Measurements from ENCODE around the gene ACTL8. TPM values are rescaled to one million over a fixed set of nuclear protein-coding genes. Genes with fewer than 3 reads are reported as not detected.
"Not testable (repeated sequence)": the region's sequence is repeated elsewhere in the genome, so short reads cannot be mapped to it uniquely, and the experiment has no call there.

The ACTL8 gene
- polyA plus RNA-seq, 3 donors: not detected

DNA sequence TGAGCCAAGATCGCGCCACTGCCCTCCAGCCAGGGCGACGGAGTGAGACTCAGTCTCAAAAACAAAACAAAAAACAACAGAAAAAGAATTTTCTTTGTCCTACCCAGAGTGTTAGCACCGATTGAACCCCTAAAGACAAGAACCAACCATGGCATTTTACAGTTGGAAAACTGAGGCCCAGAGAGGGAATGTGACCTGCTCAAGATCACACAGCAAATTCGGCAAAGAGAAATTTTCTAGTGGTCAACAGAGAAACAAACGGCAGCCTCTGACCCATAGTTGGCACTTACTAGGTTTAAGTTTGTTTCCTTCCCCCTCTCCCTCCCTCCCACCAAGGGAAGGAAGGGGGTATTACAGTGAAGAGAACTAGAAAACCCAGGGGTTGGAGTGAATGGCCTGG lies 20.5 kb upstream of the ACTL8 start:
- no peak for DNase-seq (ENCODE audit: low read depth in 3 of 3, low spot score in 2 of 3)

DNA sequence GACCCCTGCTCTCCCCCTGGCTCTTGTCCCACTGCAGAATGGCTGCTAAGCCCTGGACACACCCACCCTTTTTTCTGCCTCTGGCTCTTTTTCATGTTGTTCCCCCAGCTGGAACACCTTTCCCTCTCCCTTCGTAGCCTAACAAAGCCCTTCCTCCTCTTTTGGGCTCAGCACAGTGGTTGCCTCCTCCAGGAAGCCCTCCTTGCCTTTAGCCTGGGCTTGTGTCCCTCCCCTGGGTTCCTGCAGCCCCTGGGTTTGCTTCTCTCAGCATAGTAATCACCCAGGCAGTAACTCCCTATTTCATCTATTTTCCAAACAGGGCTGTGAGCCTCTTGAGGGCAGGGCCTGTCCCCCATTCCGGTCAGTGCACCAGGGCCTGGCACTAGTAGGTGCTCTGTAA lies 19.8 kb upstream of the ACTL8 start:
- no peak for DNase-seq (ENCODE audit: low read depth in 3 of 3, low spot score in 2 of 3)

GRCh38 chr1:17735793-17736192 lies 19.3 kb upstream of the ACTL8 start:
- DNase-seq (ENCODE audit: low read depth in 3 of 3, low spot score in 2 of 3): no peak

GRCh38 chr1:17736625-17737024 lies 18.5 kb upstream of the ACTL8 start:
- no peak for DNase-seq (ENCODE audit: low read depth in 3 of 3, low spot score in 2 of 3)

DNA sequence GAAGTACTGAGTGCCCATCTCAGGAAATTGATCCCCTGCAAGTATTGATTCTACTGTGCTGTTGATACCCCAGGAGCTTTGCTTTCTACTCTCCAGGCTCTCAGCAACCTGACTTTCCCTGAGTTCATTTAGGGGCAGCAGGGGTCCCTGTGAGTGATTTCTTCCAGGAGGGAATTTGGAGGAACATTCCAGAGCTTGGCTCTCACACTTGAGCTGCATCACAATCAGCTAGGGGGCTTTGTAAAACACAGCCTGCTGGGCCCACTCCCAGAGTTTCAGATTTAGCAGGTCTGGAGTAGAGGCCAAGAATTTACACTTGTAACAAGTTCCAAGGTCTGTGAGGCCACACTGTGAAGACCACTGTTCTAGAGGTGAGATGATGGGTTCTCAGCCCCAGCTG lies 16.1 kb upstream of the ACTL8 start:
- DNase-seq (ENCODE audit: low read depth in 3 of 3, low spot score in 2 of 3): no peak

GRCh38 chr1:17741052-17741451 lies 14.1 kb upstream of the ACTL8 start:
- DNase-seq (ENCODE audit: low read depth in 3 of 3, low spot score in 2 of 3): no peak

DNA sequence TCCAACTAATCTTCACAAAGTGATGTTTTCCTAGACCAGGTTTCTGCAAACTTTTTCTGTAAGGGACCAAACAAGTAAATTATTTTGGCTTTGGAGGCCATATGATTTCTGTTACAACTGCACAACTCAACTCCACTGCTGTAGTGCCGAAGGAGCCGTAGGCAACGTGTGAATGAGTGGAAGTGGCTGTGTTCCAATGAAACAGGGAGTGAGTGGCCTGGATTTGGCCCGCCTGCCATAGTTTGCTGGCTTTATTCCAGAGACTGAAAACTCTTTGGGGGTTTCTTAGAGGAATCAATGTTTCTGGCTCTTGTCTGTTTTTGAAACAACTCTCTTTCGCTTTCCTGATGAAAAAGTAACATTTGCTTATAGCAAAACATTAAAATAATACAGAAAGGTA lies 12.6 kb upstream of the ACTL8 start:
- DNase-seq (ENCODE audit: low read depth in 3 of 3, low spot score in 2 of 3): no peak

GRCh38 chr1:17743008-17743647 lies 12.0 kb upstream of the ACTL8 start:
- no peak for DNase-seq (ENCODE audit: low read depth in 3 of 3, low spot score in 2 of 3)

GRCh38 chr1:17743925-17744324 lies 11.2 kb upstream of the ACTL8 start:
- DNase-seq (ENCODE audit: low read depth in 3 of 3, low spot score in 2 of 3): no peak

DNA sequence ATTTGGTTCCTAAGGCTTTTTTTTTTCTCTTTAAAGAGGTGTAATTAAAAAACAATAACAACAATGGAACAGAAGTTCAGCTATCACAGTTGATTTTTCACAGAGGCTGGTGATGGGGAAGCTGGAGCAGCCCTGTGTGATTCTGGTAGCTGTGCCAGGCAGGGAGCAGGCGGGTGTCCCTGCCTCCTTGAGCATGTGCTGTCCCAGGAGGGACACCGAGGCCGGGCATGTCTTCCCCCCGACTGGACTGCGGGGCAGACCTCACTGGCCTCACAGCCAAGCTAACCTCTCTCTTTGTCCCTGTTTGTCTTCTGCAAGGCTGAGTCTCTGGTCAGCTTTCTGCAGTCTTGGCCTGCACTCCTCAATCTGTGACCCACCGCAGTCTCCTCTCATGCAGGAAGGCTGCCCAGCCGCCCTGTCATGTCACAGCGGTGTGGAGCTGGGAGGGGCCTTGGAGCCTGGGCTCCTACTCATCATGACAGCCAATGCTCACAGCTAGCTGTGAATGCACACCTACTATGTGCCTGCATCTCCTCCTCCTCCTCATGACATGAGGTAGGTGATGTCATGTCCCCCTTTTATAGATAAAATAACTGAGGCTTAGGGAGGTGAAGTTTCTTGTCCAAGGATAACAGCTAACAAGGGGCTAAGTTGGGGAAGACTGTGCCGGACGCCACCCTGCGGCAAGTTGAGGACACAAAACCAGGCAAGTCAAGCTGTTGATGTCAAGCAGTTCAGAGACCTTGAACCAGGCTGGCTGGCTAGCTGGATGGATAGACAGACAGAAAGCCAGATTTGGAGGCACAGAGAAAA lies 10.3 kb upstream of the ACTL8 start:
- DNase-seq (ENCODE audit: low read depth in 3 of 3, low spot score in 2 of 3): no peak

DNA sequence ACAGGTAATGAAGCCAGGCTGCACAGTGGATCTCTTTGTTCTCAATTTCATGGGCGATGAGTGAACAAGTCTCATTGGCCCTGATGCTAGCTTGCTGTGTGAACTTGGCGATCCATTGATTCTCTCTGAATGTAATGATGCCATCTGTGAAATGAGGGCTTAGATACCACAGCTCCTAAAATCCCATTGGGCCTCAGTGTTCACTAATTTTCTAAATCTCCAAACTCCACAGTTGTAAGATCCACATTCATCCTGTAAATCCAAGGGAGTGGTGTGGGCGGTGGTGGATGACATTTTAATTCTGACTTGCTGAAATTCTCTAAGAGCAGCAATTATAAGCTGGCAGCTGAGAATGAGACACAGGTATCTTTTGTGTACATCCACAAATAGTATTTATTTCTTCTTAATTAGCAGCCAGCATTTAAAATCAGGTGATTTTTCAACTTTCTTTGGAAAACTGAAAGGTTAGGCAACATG lies 9.6 kb upstream of the ACTL8 start:
- DNase-seq (ENCODE audit: low read depth in 3 of 3, low spot score in 2 of 3): no peak

DNA sequence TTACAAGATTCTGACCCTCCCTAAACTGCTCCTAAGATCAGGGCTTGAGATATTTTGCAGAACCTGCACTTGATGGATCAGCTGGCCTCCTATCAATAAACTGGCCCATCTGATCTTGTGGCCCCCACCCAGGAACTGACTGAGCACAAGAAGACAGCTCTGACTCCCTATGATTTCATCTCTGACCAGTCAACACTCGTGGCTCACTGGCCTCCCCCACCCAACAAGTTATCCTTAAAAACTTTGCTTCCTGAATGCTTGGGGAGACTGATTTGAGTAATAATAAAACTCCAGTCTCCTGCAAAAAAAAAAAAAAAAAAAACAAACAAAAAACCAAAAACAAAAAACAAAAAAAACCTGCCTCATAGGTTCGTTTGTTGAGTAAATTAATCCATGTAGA lies 8.9 kb upstream of the ACTL8 start:
- not testable (repeated sequence) for DNase-seq (ENCODE audit: low read depth in 3 of 3, low spot score in 2 of 3)

- no peak for DNase-seq (ENCODE audit: low read depth in 3 of 3, low spot score in 2 of 3)
Observed at GRCh38 chr1:17746920-17747319, 8.2 kb upstream of the ACTL8 start.

DNA sequence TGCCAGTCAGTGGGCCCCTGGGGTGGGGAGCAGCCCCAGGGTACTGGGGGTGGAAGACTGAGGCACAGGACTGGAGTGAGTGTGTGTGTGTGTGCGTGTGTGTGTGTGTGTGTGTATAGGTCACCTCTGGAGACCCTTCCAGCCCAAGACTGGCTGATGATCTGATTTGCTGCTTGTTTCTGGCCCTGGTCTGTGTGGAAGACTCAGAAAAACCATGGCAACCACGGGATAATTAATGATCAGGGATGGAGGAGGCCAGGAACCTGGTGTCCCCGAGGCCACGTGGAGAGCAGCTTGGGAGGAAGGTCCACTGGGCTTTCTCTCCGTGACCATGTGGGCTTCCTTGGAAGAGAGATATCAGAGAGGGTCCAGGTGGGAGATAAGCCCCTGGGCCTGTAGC lies 4.8 kb upstream of the ACTL8 start:
- no peak for DNase-seq (ENCODE audit: low read depth in 3 of 3, low spot score in 2 of 3)

DNA sequence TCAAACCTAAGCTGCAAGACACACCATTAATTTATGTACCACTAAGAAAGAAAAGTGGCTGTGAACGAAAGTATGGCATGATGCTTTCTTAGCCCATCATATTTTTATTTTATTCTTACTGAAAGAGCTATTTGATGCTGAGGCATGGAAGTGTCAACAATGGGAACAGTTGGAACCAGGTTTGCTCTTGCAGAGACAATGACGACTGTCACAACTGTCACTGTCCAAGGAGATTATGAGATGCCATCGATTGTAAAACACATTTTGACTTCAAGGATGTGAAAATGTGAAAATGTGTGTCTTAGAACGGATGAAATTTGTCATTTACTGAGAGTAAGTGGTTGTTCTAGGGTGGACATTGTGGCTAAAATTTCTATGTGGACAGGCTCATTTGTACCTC lies 2.8 kb upstream of the ACTL8 start:
- DNase-seq (ENCODE audit: low read depth in 3 of 3, low spot score in 2 of 3): no peak

DNA sequence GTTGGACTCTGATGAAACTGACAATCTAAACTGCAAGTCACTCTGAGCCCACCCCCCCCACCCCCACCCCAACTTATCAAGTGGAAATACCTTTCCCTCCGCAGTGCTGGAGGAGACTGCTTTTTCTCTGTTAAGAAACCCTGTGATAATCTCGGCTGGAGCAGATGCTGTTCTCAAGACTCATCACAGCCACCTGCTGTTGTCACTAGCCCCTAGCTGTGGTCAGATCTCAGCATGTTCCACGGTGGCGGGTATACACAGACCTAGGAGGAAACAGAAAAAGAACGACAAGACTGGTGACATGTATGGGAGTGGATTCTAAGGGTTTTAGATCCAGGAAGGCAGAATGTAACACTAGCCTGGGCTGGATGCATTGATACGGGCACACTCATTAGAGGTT lies 2.3 kb downstream of the ACTL8 start:
- DNase-seq (ENCODE audit: low read depth in 3 of 3, low spot score in 2 of 3): no peak

DNA sequence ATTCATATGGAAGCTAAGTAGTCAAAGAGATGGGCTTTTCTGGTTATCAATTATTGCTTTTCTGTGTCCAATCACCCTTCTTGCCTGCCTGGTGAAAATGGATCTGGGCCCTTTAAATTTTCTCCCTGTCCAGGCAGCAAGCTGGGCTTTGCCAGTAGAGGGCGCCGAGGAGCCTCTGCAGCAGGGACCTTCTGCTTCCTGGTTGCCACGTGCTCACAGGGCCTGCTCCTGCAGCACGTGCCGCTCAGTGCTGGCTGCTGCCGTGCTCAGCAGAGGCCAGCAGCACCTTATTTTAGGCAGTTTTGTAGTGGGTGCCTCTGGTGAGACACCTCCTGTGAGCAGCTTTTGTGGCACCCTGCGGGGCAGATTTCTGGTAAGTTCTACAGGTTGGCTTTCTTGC lies 4.0 kb downstream of the ACTL8 start:
- no peak for DNase-seq (ENCODE audit: low read depth in 3 of 3, low spot score in 2 of 3)

- no peak for DNase-seq (ENCODE audit: low read depth in 3 of 3, low spot score in 2 of 3)
Observed at GRCh38 chr1:17762313-17762712, 7.2 kb downstream of the ACTL8 start.

DNA sequence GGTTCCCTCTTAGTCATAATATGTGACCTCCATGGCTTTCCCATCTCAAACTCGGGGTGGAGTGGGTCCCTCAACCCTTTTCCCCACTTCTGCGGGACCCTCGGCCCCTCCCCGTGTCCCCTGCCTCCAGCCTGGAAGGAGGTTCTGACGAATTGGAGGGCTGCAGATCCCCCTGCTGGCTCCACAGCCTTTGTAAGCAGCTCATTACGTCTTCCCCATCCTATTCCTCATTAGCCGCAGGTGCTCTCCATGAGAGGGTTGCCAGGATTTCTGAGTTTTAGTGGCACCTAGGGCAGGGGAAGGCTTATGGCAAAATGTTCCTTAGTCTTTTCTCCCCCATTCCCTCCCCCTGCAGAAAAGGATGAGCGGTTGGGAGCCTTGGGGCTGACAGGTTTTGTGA lies 8.3 kb downstream of the ACTL8 start:
- DNase-seq (ENCODE audit: low read depth in 3 of 3, low spot score in 2 of 3): no peak

DNA sequence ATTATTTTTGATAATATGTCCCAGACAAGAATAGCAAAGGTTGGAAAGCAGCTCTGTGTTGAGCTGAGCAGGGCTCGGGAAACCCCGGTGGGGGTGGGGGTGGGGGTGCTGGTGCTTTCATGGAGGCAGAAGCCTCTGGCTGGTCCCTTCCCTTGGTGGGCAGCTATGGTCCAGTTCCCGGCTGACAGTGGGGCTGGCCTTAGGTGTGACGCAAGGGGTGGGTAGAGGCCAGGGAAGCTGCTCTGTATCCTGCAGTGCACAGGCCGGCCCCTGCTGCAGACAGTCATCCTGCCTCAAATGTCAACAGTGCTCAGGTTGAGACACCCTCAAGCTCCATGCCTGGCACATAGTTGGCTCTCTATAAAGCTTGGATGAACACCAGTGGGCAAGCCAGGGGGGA lies 8.9 kb downstream of the ACTL8 start:
- DNase-seq (ENCODE audit: low read depth in 3 of 3, low spot score in 2 of 3): no peak

GRCh38 chr1:17764591-17764990 lies 9.5 kb downstream of the ACTL8 start:
- DNase-seq (ENCODE audit: low read depth in 3 of 3, low spot score in 2 of 3): no peak

Measured in right renal cortex interstitium (tissue), 3 donors.